Urinary bladder (tissue), 4 donors: ENCODE data around the gene ERBB4. TPM values are rescaled to one million over a fixed set of nuclear protein-coding genes. Genes with fewer than 3 reads are reported as not detected.

Source experiments
- DNase-seq: peaks from one replicate; pipeline ENCODE4 v3.0.0-alpha.2; 2015; ENCODE audit errors: extremely low spot score
- H3K27ac ChIP-seq: one replicate; pipeline ENCODE4 v1.5.1; 2013; ENCODE audit warnings: low read depth, mild to moderate bottlenecking, moderate library complexity
- H3K36me3 ChIP-seq: one replicate; pipeline ENCODE4 v1.6.1; 2013; ENCODE audit warnings: mild to moderate bottlenecking, moderate library complexity; ENCODE audit not compliant: insufficient read depth
- H3K4me1 ChIP-seq: one replicate; pipeline ENCODE4 v1.6.1; 2013; ENCODE audit warnings: mild to moderate bottlenecking, moderate library complexity; ENCODE audit not compliant: insufficient read depth
- H3K4me3 ChIP-seq: one replicate; pipeline ENCODE4 v1.5.1; 2013; ENCODE audit warnings: low read depth, low read length
- WGBS: extraction: QIAGEN DNeasy Blood & Tissue Kit; methylation state at CpG from one replicate; pipeline ENCODE4 v1.1.7; 2013; 5-methylcytosine and 5-hydroxymethylcytosine counted together
- polyA plus RNA-seq: library from polyadenylated mRNA; stranded (reverse); fragments of 200-250 nt; gene quantifications from one replicate; pipeline ENCODE4 v1.2.3, GENCODE V29; 2013
- total RNA-seq: library from RNA; depleted of rRNA; stranded (reverse); fragments of >200 nt; gene quantifications from one replicate; pipeline ENCODE4 v1.2.3, GENCODE V29; 2014
- donor health status: healthy with polysubstance abuse.
- donor health status: healthy.

ERBB4 gene
- total and polyA plus RNA-seq, 2 donors: 0.13 to 3.2 TPM

- Histone ChIP-seq H3K4me1 (no peaks in the 10 kb centered on the region), H3K4me3 (no peak overlapping the region), H3K36me3 (no peaks in the 10 kb centered on the region), H3K27ac (no peak overlapping the region)
- WGBS: 80% methylated on average over 1 of the region's 1 CpG
- no peak for DNase-seq
Observed at GRCh38 chr2:211990335-211990734, 548.3 kb downstream of the ERBB4 start.

GRCh38 chr2:211986313-211986712 lies 552.3 kb downstream of the ERBB4 start:
- DNase-seq: no peak
- Histone ChIP-seq H3K36me3 (no peaks in the 10 kb centered on the region), H3K4me3 (no peak overlapping the region), H3K27ac (no peak overlapping the region), H3K4me1 (no peaks in the 10 kb centered on the region)
- 45% methylated on average over 2 of the region's 2 CpGs for WGBS

DNA sequence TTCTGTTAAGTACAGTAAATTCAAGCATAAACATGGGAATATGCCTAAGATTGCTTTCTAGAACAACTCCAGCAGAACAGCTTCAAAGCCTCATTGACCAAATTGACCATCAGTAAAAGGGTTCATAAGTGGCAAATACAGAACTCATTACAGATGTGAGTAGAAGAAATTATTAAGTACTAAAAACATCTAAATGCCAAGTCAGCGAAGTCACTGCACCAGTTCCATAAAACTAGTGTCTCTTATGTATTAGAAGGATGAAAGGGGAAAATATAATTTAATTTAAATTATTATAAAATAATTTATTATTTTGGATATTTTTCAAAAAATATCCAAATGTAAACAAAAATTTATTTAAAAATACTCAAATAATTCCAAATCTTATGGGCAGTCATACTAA lies 553.2 kb downstream of the ERBB4 start:
- no peak overlapping the region for H3K27ac ChIP-seq
- H3K4me3 ChIP-seq: no peak overlapping the region
- no peaks in the 10 kb centered on the region for H3K4me1 ChIP-seq
- WGBS: 89% methylated on average over 1 of the region's 1 CpG
- no peak for DNase-seq
- H3K36me3 ChIP-seq: no peaks in the 10 kb centered on the region

- WGBS: 77% methylated on average over 2 of the region's 2 CpGs
- DNase-seq: no peak
- H3K4me1 ChIP-seq: no peaks in the 10 kb centered on the region
- no peak overlapping the region for H3K27ac ChIP-seq
- H3K4me3 ChIP-seq: no peak overlapping the region
- H3K36me3 ChIP-seq: no peaks in the 10 kb centered on the region
Observed at GRCh38 chr2:211982162-211982561, 556.4 kb downstream of the ERBB4 start.

DNA sequence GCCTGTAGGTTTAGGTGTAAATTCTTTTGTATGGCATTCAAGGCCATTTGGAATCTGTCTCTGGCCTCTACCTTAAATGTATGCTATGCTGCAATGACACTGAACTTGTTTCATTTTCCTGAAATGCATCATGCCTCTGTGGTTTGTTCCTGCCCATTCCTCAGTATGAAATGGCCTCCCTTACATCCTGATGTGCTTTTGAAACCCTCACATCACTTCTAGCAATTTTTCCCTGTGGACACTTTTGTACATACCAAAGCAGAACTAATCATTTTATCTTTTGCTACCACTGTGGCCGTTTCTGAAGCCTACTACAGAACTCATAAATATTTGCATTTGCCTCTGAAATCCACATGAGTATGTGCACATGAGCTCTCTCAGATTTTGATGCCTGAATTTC lies 557.2 kb downstream of the ERBB4 start:
- WGBS: 15% methylated on average over 1 of the region's 1 CpG

DNA sequence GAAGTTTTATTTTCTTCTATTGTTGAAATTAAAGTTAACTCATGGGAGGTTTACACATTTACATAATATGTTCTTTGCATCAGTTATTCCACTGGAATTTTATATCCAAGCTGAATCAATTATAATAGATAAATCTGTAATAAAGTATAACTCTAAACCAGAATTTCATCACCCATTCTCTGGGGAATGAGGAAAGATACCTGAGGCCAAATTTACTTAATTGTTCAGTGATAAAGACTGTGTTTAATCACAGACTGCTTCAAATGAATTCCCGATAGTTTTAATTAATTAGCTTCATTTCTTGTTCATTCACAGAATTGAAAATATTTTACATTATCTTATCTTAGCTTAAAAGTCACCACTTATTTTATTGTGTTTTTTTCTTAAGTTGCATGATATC lies 562.5 kb downstream of the ERBB4 start:
- no peaks in the 10 kb centered on the region for H3K36me3 ChIP-seq
- no peaks in the 10 kb centered on the region for H3K4me1 ChIP-seq
- DNase-seq: no peak
- no peak overlapping the region for H3K27ac ChIP-seq
- 100% methylated on average over 1 of the region's 1 CpG for WGBS
- H3K4me3 ChIP-seq: no peak overlapping the region

More for the DNA sequence above, 557.2 kb downstream of the ERBB4 start:
- Histone ChIP-seq H3K36me3 (no peaks in the 10 kb centered on the region), H3K27ac (no peak overlapping the region), H3K4me3 (no peak overlapping the region), H3K4me1 (no peaks in the 10 kb centered on the region)
- DNase-seq: no peak

DNA sequence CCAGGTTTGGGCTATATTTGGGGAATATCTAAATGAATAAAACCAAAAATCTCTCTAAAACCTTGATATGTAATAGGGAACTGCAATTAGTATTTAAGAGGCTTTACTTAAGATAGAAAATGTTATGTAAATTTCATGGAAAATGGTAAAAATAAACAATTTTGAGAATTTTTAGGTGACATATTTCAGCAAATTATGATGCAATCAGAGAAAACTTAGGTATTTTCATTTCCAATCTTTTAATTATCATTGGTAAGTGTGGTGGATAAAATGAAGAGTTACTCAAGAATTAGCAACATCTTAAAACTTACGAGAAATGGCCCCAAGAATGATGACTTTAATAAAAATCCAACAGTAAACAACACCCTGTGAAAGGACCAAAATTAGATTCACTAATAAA lies 571.4 kb downstream of the ERBB4 start:
- no peak for DNase-seq
- Histone ChIP-seq H3K36me3 (no peaks in the 10 kb centered on the region), H3K4me3 (no peak overlapping the region), H3K27ac (no peak overlapping the region), H3K4me1 (no peaks in the 10 kb centered on the region)
- 80% methylated on average over 1 of the region's 1 CpG for WGBS

DNA sequence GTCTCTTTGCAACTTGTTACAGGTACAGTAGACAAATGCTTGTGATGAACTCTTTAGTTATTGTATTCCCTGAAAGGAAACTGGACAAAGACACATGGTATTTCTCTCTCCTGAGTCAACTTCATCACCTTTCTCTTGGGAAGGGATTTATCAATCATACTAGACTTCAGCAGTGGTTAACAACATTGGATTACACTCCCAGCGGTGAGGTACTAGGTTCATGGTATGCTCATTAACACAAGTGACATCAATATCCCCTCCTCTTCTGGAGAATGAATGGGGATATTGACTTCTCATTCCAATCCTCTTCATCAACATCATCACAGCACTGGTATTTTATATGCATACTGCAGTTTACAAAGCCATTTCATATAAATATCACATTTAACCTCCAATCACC lies 574.6 kb downstream of the ERBB4 start:
- Histone ChIP-seq H3K27ac (no peak overlapping the region), H3K4me1 (no peaks in the 10 kb centered on the region), H3K36me3 (no peaks in the 10 kb centered on the region), H3K4me3 (no peak overlapping the region)
- DNase-seq: no peak
- 80% methylated on average over 1 of the region's 1 CpG for WGBS

GRCh38 chr2:211957799-211958198 lies 580.8 kb downstream of the ERBB4 start:
- H3K27ac ChIP-seq: no peak overlapping the region
- no peaks in the 10 kb centered on the region for H3K36me3 ChIP-seq
- no peak for DNase-seq
- no peak overlapping the region for H3K4me3 ChIP-seq
- no peaks in the 10 kb centered on the region for H3K4me1 ChIP-seq
- 79% methylated on average over 1 of the region's 1 CpG for WGBS

DNA sequence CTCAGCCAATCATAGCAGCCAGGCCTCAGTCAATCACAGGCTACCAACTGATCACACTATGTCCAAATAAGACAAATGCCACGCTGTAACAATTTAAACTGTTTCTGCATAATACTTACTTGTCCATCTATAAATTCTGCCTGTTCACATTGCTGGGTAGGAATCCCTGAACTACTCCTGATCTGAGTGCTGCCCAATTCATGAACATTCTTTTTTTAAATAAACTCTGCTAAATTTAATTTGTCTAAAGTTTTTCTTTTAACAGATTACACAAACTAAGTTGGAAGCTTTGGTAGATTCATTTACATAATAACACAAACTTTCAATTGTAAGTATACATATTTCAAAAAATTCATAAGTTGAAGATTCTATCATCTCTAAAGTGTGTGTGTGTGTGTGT lies 583.0 kb downstream of the ERBB4 start:
- DNase-seq: no peak
- WGBS: 82% methylated on average over 1 of the region's 1 CpG
- H3K36me3 ChIP-seq: no peaks in the 10 kb centered on the region
- no peaks in the 10 kb centered on the region for H3K4me1 ChIP-seq
- no peak overlapping the region for H3K27ac ChIP-seq
- no peak overlapping the region for H3K4me3 ChIP-seq

DNA sequence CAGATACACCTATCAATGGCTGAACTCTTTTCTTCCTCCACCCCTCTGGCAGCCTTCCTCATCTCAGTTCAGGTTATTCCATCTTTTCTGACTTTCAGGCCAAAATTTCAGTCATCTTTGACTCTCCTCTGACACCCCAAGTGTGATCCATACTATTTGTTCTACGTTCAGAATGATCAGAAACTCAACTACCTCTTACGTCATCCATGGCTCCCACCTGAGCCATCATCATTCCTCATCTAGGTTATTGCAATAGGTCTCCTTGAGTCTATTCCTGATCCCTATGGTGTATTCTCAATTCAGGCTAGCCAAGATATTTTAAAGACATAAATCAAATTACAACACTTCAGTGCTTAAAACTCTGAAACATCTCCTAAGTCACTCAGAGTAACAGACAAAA lies 589.7 kb downstream of the ERBB4 start:
- Histone ChIP-seq H3K4me1 (no peaks in the 10 kb centered on the region), H3K27ac (no peak overlapping the region), H3K4me3 (no peak overlapping the region), H3K36me3 (no peaks in the 10 kb centered on the region)
- WGBS: 74% methylated on average over 2 of the region's 2 CpGs
- DNase-seq: no peak

DNA sequence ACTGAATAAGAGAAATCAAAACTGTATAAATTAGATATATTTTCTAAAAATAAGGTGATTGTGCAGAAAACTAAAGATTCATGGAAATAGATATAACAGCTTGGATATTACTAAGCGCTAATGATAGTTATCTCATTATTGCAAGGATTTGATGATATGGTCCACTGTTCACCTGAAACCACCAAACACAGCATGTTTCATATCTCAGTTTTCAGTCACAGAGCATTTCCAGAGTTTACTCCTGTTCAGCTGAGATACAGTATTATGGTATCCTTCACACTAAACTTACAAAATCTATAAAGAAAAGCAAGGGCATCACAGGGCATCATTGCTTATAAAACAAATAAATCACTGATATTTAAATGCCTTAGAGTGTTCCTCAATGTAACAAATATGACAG lies 591.6 kb downstream of the ERBB4 start:
- no peak overlapping the region for H3K4me3 ChIP-seq
- 0% methylated on average over 1 of the region's 1 CpG for WGBS
- no peak for DNase-seq
- no peak overlapping the region for H3K27ac ChIP-seq
- H3K4me1 ChIP-seq: no peaks in the 10 kb centered on the region
- no peaks in the 10 kb centered on the region for H3K36me3 ChIP-seq

DNA sequence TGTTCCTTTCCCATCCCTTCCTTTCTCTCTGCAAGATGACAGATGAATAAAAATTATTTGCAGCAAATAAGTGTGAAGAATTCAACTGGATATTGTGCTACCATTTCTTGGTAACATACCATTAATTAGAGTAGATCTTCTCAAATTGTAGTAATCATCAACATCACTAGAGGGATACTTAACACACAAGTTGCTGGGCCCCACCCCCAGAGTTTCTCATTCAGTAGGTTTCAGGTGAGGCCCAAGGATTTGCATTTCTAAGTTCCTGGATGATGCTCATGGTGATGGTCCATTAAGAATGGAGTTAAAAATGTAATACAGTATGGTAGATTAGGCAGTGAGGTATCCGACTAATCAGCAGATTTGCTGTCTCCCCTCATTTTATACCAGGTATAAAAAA lies 594.0 kb downstream of the ERBB4 start:
- no peak for DNase-seq
- no peaks in the 10 kb centered on the region for H3K4me1 ChIP-seq
- 91% methylated on average over 1 of the region's 1 CpG for WGBS
- no peak overlapping the region for H3K27ac ChIP-seq
- no peaks in the 10 kb centered on the region for H3K36me3 ChIP-seq
- no peak overlapping the region for H3K4me3 ChIP-seq

GRCh38 chr2:211942153-211942552 lies 596.4 kb downstream of the ERBB4 start:
- Histone ChIP-seq H3K27ac (no peak overlapping the region), H3K4me3 (no peak overlapping the region), H3K36me3 (no peaks in the 10 kb centered on the region), H3K4me1 (no peaks in the 10 kb centered on the region)
- no peak for DNase-seq
- WGBS: 90% methylated on average over 2 of the region's 2 CpGs

DNA sequence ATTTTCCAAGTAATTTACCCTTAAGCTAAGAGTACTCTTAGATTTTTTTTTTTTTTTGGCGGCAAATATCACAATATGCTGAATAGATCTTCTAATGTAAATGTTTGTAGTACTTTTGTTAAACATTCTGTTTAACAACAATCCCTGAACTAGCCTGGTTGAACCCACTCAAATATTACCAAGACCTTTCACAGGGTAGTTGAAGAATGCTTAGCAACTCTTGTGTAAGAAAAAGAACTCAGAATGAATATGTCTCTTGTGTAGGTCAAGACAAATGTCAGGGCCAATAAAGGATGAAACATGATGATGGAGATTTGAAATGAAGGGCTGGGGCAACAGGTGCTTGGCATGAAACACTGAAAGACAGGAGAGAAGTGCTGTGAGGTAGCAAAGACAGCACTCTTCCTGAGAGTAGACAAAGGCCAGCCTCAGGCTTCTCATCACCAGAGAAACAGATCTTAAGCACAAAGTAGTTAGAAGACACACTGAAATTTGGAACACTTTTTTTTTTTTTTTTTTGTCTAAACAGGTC lies 597.3 kb downstream of the ERBB4 start:
- DNase-seq: no peak
- no peaks in the 10 kb centered on the region for H3K36me3 ChIP-seq
- no peaks in the 10 kb centered on the region for H3K4me1 ChIP-seq
- H3K27ac ChIP-seq: no peak overlapping the region
- WGBS: 82% methylated on average over 1 of the region's 1 CpG
- H3K4me3 ChIP-seq: no peak overlapping the region
